Neural progenitor cell (in vitro differentiated cells): ENCODE data around the gene CRB3. TPM values are rescaled to one million over a fixed set of nuclear protein-coding genes. Genes with fewer than 3 reads are reported as not detected.

Experiments
- DNase-seq: peaks from one replicate; pipeline ENCODE4 v3.0.0-alpha.2; 2016; ENCODE audit warnings: low spot score
- H2AFZ ChIP-seq: fragments of 200-600 bp; sonication (generic); replicated peaks from 2 replicates; pipeline ENCODE4 v1.6.1; 2016; ENCODE audit warnings: antibody characterized with exemption
- H3F3A ChIP-seq: fragments of 200-600 bp; sonication (generic); 2 replicates; pipeline ENCODE4 v1.6.1; 2016; ENCODE audit warnings: antibody characterized with exemption, low read depth
- H3K27ac ChIP-seq: fragments of 200-600 bp; sonication (generic); 2 replicates; pipeline ENCODE4 v1.5.1; 2016; ENCODE audit warnings: mild to moderate bottlenecking
- H3K27me3 ChIP-seq: fragments of 200-600 bp; sonication (generic); 2 replicates; pipeline ENCODE4 v1.6.1; 2016; ENCODE audit warnings: mild to moderate bottlenecking, moderate library complexity
- H3K36me3 ChIP-seq: fragments of 200-600 bp; sonication (generic); 2 replicates; pipeline ENCODE4 v1.5.1; 2016
- H3K4me1 ChIP-seq: fragments of 200-600 bp; sonication (generic); 2 replicates; pipeline ENCODE4 v1.6.1; 2016; ENCODE audit warnings: mixed run types
- H3K4me2 ChIP-seq: fragments of 200-600 bp; sonication (generic); 2 replicates; pipeline ENCODE4 v1.6.1; 2016
- H3K4me3 ChIP-seq: fragments of 200-600 bp; sonication (generic); 2 replicates; pipeline ENCODE4 v1.5.1; 2016
- H3K79me2 ChIP-seq: fragments of 200-600 bp; sonication (generic); 2 replicates; pipeline ENCODE4 v1.6.1; 2016; ENCODE audit warnings: low read depth
- H3K9ac ChIP-seq: fragments of 200-600 bp; sonication (generic); 2 replicates; pipeline ENCODE4 v1.6.1; 2016
- H3K9me3 ChIP-seq: fragments of 200-600 bp; sonication (generic); 2 replicates; pipeline ENCODE4 v1.5.1; 2016; ENCODE audit warnings: low read depth
- H4K20me1 ChIP-seq: fragments of 200-600 bp; sonication (generic); 2 replicates; pipeline ENCODE4 v1.6.1; 2016; ENCODE audit warnings: low read depth
- H3K27ac Mint-ChIP-seq: 3 replicates; pipeline ENCODE4 v1.8.0; 2021; ENCODE audit warnings: mixed read lengths
- H3K27me3 Mint-ChIP-seq: 2 replicates; pipeline ENCODE4 v1.8.0; 2022; ENCODE audit warnings: low read depth, mild to moderate bottlenecking, inconsistent platforms, moderate library complexity, mixed read lengths; ENCODE audit not compliant: insufficient read depth
- H3K36me3 Mint-ChIP-seq: 3 replicates; pipeline ENCODE4 v1.8.0; 2021; ENCODE audit warnings: mixed read lengths
- H3K4me1 Mint-ChIP-seq: 3 replicates; pipeline ENCODE4 v1.8.0; 2021; ENCODE audit warnings: mixed read lengths
- H3K4me3 Mint-ChIP-seq: 3 replicates; pipeline ENCODE4 v1.8.0; 2021; ENCODE audit warnings: mild to moderate bottlenecking, moderate library complexity, mixed read lengths
- H3K9me3 Mint-ChIP-seq: 3 replicates; pipeline ENCODE4 v1.8.0; 2020; ENCODE audit warnings: mixed read lengths
- EZH2 ChIP-seq: fragments of 200-600 bp; sonication (generic); IDR thresholded peaks from 2 replicates; pipeline ENCODE4 v1.6.1; 2017; ENCODE audit warnings: antibody characterized with exemption, mild to moderate bottlenecking, moderate library complexity
- EZH2phosphoT487 ChIP-seq: fragments of 200-600 bp; sonication (generic); IDR thresholded peaks from 2 replicates; pipeline ENCODE4 v1.6.1; 2017; ENCODE audit warnings: antibody characterized with exemption
- total RNA-seq: library from RNA; depleted of rRNA; stranded (reverse); fragments of >200 nt; gene quantifications from 2 replicates; pipeline ENCODE4 v1.2.3, GENCODE V29; 2015; ENCODE audit warnings: low replicate concordance
- TF ChIP-seq, protein P1 (sequence below): fragments of 200-600 bp; sonication (generic); IDR thresholded peaks from 2 replicates; pipeline ENCODE4 v1.5.1; 2017; ENCODE audit warnings: antibody characterized with exemption, mild to moderate bottlenecking

CRB3 gene
- total RNA-seq, 1 donor from 2014 or later = 1.3 TPM

GRCh38 chr19:6473647-6474046, 9.6 kb downstream of the CRB3 start:
- no peaks in the 10 kb centered on the region for H4K20me1 ChIP-seq
- H3K79me2 ChIP-seq = no peaks in the 10 kb centered on the region
- no peak overlapping the region for H3K4me2 ChIP-seq
- H3K27me3 Mint-ChIP-seq = peaks cover 17% of the 10 kb centered on the region
- no peaks in the 10 kb centered on the region for H3K36me3 ChIP-seq
- no peaks in the 10 kb centered on the region for H3K36me3 Mint-ChIP-seq
- DNase-seq = no peak
- no peak overlapping the region for H3K4me3 Mint-ChIP-seq
- no peak overlapping the region for H3K9ac ChIP-seq
- no peak overlapping the region for H3K4me3 ChIP-seq
- no peak overlapping the region for H3K27ac Mint-ChIP-seq
- H3K4me1 Mint-ChIP-seq = peaks cover 9% of the 10 kb centered on the region
- TF ChIP-seq EZH2phosphoT487 (no peak), EZH2 (no peak)
- TF ChIP-seq, protein P1, sequence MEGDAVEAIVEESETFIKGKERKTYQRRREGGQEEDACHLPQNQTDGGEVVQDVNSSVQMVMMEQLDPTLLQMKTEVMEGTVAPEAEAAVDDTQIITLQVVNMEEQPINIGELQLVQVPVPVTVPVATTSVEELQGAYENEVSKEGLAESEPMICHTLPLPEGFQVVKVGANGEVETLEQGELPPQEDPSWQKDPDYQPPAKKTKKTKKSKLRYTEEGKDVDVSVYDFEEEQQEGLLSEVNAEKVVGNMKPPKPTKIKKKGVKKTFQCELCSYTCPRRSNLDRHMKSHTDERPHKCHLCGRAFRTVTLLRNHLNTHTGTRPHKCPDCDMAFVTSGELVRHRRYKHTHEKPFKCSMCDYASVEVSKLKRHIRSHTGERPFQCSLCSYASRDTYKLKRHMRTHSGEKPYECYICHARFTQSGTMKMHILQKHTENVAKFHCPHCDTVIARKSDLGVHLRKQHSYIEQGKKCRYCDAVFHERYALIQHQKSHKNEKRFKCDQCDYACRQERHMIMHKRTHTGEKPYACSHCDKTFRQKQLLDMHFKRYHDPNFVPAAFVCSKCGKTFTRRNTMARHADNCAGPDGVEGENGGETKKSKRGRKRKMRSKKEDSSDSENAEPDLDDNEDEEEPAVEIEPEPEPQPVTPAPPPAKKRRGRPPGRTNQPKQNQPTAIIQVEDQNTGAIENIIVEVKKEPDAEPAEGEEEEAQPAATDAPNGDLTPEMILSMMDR = no peak
- no peak overlapping the region for H2AFZ ChIP-seq
- no peak overlapping the region for H3K27ac ChIP-seq
- H3K27me3 ChIP-seq = peaks cover 34% of the 10 kb centered on the region
- no peaks in the 10 kb centered on the region for H3K9me3 ChIP-seq
- H3K9me3 Mint-ChIP-seq = no peaks in the 10 kb centered on the region
- H3F3A ChIP-seq = no peaks in the 10 kb centered on the region
- H3K4me1 ChIP-seq = peaks cover 9% of the 10 kb centered on the region

DNA sequence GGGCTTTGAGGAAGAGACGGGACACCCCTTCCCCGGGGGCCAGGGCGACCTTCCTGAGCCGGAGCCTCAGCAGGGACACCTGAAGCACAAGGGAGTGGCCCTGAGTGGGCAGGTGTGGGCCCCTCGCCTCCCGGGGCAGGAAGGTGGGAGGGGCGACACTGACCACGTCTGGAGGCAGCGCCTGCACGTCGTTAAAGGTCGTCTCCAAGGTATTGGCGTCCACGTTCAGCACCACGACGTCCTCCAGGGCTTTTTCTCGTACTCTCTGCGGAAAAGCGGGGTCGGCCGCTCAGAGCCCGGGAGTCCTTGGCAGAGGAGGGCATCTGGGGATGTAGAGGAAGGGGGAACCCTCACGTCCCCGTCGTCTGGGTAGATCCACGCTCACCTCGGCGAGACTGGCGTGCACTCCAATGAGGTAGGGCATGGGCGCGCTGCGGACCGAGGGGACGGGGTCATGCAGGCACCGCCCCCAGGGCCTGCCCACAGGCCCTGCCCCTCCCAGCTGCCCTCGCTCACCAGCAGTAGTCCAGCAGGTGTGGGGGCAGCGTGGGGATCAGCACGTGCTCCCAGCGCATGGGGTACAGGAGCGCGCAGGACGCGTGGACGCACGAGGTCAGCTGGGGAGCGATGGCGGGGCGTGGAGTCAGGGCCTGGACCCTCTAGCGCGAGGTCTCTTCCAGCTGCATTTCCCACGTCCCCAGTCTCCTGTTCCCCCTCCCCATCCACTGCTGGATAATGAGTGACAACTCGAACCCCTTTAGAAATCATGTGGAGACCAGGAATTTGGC, 11.4 kb downstream of the CRB3 start:
- H2AFZ ChIP-seq = peak overlapping the region; percentile 84
- H3F3A ChIP-seq = no peaks in the 10 kb centered on the region
- H3K9ac ChIP-seq = no peak overlapping the region
- no peak for TF ChIP-seq EZH2
- no peak for TF ChIP-seq EZH2phosphoT487
- TF ChIP-seq, protein P1 = no peak
- H3K4me1 Mint-ChIP-seq = peaks cover 3% of the 10 kb centered on the region
- H3K4me3 ChIP-seq = peak overlapping the region; percentile 51
- H3K27ac Mint-ChIP-seq = no peak overlapping the region
- peaks cover 9% of the 10 kb centered on the region for H3K4me1 ChIP-seq
- peaks cover 34% of the 10 kb centered on the region for H3K27me3 ChIP-seq
- DNase-seq = peak; percentile 55
- no peaks in the 10 kb centered on the region for H3K36me3 ChIP-seq
- H3K4me3 Mint-ChIP-seq = peak overlapping the region; percentile 84
- H3K4me2 ChIP-seq = peak overlapping the region; percentile 89
- no peaks in the 10 kb centered on the region for H3K36me3 Mint-ChIP-seq
- H4K20me1 ChIP-seq = no peaks in the 10 kb centered on the region
- H3K27me3 Mint-ChIP-seq = peaks cover 15% of the 10 kb centered on the region
- no peak overlapping the region for H3K27ac ChIP-seq
- H3K79me2 ChIP-seq = no peaks in the 10 kb centered on the region
- H3K9me3 Mint-ChIP-seq = no peaks in the 10 kb centered on the region
- no peaks in the 10 kb centered on the region for H3K9me3 ChIP-seq

DNA sequence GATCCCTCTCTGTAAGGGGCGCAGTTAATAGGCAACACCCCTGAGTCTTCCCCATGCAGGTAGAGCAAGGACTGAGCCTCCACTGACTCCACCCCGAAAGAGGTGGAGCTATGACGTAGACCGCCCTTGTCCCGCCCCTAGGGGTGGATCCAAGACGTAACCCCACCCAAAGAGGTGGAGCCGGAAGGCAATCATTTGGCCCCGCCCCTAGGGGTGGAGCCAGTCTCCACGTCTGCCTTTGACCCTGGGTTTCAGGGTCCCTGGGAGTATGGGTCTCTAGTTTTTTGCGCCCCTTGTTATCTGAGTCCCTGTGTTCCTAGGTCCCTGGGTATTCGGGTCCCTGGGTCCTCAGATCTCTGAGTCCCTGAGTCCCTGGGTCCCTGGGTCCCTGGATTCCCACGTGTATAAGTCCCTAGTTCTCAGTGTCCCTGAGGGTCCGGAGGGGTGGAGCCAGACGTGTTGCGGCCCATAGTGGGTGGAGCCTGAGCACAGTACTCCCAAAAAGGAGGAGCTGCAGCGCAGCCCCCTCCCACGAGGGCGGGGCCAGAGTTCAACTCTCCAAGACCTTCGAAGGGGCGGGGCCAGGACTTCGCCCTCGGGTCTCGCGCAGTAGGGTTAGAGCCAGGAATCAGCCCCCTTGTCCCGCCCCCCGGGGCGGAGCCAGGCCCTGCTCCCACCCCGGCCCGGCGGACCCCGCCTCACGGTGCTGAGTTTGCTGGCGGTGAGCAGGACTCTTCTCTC, 12.3 kb downstream of the CRB3 start:
- H3K9me3 ChIP-seq = no peaks in the 10 kb centered on the region
- H3F3A ChIP-seq = no peaks in the 10 kb centered on the region
- H3K27me3 ChIP-seq = peaks cover 34% of the 10 kb centered on the region
- DNase-seq = peak; percentile 99
- Mint-ChIP-seq H3K4me3 (peak overlapping the region; percentile 84), H3K27ac (peak overlapping the region; percentile 46), H3K9me3 (no peaks in the 10 kb centered on the region), H3K36me3 (no peaks in the 10 kb centered on the region), H3K27me3 (peaks cover 16% of the 10 kb centered on the region), H3K4me1 (peaks cover 3% of the 10 kb centered on the region)
- H3K79me2 ChIP-seq = no peaks in the 10 kb centered on the region
- peak overlapping the region; percentile 89 for H2AFZ ChIP-seq
- peak overlapping the region; percentile 89 for H3K4me2 ChIP-seq
- no peaks in the 10 kb centered on the region for H3K36me3 ChIP-seq
- no peaks in the 10 kb centered on the region for H4K20me1 ChIP-seq
- no peak overlapping the region for H3K27ac ChIP-seq
- TF ChIP-seq, protein P1 = no peak
- no peak for TF ChIP-seq EZH2phosphoT487
- no peak for TF ChIP-seq EZH2
- no peak overlapping the region for H3K9ac ChIP-seq
- H3K4me1 ChIP-seq = peaks cover 3% of the 10 kb centered on the region
- H3K4me3 ChIP-seq = peak overlapping the region; percentile 51
